ENCODE data around the gene COLQ.
A peak's percentile ranks its signal among the peaks of the same experiment; 100 is the strongest.

COLQ gene

DNA sequence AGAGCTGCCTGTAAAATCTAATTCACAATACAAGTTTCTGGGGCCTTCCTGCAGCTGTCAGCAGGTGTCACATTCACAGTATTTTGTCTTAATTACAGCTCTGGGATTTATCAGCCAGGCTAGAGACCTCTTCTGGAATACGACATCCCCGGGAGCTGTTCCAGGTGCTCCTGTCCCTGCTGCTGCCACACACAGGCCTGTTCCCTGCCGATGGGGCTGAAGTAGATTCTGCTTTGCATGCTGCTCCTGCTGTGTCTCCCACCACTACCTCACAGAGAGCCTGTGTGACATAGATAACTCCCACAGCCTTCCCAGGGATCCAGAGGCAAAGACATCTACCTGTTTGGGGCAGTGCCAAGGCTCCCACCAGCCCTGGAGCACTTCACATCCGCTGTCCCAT, 20.4 kb downstream of the COLQ start:
- TF ChIP-seq, protein P1, sequence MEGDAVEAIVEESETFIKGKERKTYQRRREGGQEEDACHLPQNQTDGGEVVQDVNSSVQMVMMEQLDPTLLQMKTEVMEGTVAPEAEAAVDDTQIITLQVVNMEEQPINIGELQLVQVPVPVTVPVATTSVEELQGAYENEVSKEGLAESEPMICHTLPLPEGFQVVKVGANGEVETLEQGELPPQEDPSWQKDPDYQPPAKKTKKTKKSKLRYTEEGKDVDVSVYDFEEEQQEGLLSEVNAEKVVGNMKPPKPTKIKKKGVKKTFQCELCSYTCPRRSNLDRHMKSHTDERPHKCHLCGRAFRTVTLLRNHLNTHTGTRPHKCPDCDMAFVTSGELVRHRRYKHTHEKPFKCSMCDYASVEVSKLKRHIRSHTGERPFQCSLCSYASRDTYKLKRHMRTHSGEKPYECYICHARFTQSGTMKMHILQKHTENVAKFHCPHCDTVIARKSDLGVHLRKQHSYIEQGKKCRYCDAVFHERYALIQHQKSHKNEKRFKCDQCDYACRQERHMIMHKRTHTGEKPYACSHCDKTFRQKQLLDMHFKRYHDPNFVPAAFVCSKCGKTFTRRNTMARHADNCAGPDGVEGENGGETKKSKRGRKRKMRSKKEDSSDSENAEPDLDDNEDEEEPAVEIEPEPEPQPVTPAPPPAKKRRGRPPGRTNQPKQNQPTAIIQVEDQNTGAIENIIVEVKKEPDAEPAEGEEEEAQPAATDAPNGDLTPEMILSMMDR (conservative IDR thresholded peaks at IDR 0.05; ENCODE audit: control insufficient read depth, insufficient read depth, low read depth, low read length): no peak
- H3K4me3 ChIP-seq (ENCODE audit: control insufficient read depth, low read depth, low read length): no peak overlapping the region
- DNase-seq (ENCODE audit: low read depth): no peak

DNA sequence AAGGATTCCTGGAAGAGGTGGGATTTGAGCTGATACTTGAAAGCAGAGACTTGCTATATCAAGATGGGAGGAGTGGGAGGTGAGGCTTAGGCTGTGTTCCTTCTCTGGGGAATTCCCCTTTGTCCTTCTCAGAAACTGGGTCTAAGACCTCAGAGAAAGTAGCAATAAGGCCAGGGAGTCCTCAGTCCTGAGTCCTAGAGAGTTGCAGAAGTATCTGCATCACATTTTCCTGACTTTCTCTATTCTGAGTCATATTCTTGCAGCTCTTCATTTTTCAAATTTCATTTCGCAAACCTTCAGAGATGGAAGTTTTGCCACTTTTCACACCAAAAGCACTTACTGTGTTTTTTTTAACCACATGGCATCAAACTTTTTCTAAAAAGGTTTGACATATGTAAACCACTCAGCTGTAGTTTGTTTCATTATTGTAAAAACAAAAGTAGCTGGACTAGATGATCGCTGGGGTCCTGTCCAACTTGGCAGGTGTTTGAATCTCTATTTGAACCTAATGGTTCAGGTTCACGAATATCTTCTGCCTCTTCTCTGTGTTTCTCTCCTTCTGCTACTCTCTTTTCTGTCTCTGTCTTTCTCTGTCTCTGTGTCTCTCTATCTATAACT, 21.3 kb downstream of the COLQ start:
- DNase-seq (ENCODE audit: low read depth): peak; percentile 20
- no peak overlapping the region for H3K4me3 ChIP-seq (ENCODE audit: control insufficient read depth, low read depth, low read length)
- TF ChIP-seq, protein P1 (conservative IDR thresholded peaks at IDR 0.05; ENCODE audit: control insufficient read depth, insufficient read depth, low read depth, low read length): no peak

DNA sequence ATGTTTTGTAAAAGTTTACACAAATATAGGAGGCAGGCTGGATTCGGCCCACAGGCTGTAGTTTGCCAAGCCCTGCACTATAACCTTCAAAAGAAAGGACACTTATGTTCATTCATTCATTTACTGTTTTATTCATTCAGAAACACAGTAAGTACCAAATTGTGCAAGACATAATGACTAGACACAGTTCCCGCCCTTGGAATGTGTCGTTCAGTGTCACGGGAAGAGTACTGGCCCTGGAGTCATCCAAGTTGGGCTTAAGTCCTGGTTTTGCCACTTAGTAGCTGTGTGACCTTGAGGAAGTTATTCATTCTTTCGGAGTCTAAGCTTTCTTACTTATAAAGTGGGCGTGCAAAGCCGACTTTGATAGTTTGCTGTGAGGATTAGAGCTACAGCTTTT, 22.0 kb downstream of the COLQ start:
- TF ChIP-seq, protein P1 (conservative IDR thresholded peaks at IDR 0.05; ENCODE audit: control insufficient read depth, insufficient read depth, low read depth, low read length): no peak
- H3K4me3 ChIP-seq (ENCODE audit: control insufficient read depth, low read depth, low read length): no peak overlapping the region
- peak; percentile 32 for DNase-seq (ENCODE audit: low read depth)

DNA sequence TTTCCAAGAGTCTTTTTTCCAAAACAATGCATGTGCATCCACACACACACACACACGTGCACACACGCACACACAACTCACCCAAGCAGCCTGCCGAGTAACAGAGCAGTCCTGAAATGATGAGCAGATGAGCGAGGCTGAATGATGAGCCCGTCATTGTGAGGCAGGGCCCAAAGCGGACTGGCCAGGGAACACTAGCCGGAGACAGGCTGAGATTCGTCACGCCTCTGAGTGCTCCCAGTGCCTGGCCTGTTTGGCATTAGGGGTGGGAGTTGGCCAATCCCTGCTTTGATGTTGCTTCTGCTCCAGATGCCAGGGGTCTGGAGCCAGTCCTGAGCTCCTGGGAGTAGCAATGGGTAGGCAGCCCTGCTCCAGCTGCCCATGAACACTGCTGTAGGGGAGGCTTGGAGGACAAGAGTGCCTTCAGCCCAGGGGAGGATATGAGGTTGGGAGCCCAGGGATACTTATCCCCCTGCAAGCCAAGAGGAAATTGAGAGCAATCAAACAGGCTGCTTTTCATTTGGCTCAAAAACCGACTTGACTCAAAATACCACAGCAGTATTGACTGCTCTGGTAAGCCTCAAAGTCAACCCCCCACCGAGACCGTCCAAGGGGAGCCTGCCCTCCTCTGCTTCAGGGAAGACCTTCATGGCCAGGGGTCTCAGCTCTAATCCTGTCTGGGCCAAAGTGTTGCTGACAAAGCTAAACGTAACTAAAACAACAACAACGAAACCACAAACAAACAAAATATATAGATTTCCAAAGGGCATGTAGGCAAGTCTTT, 22.9 kb downstream of the COLQ start:
- TF ChIP-seq, protein P1 (conservative IDR thresholded peaks at IDR 0.05; ENCODE audit: control insufficient read depth, insufficient read depth, low read depth, low read length): no peak
- DNase-seq (ENCODE audit: low read depth): peak; percentile 45
- H3K4me3 ChIP-seq (ENCODE audit: control insufficient read depth, low read depth, low read length): no peak overlapping the region

DNA sequence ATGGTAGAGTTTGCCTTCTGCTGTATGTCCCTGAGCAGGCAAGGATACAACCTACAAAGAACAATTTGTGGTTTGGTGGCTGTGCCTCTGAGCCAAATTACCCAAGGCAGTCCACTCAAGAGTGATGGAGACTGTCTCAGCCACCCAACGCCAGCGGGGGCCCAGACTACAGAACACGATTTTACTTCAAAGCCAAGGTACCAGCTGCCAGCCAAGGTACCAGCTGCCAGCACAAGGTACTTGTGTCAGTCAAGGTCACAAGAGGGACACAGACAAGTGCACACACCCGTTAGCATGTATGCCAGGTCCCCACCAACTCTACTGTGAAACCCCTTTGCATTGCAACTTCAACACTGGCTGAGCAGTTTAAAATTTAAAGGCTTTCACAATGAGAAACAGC, 23.5 kb downstream of the COLQ start:
- no peak overlapping the region for H3K4me3 ChIP-seq (ENCODE audit: control insufficient read depth, low read depth, low read length)
- no peak for DNase-seq (ENCODE audit: low read depth)
- TF ChIP-seq, protein P1 (conservative IDR thresholded peaks at IDR 0.05; ENCODE audit: control insufficient read depth, insufficient read depth, low read depth, low read length): no peak

DNA sequence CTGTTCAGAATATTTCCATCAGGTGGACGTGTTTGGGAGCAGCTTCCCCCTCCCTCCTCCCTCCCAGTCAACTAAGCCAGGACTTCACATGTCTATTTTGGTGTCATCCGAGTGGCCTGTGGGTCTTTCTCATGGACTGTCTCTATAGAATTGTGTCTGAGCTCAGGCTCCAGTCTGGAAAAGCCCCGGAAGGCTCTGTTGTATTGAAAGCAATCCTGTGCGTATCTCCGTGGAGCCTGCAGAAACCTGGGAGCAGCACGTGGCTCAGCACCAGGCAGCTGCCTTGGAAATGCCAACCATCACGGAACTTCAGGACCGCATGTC, 25.2 kb downstream of the COLQ start:
- DNase-seq (ENCODE audit: low read depth): no peak
- TF ChIP-seq, protein P1 (conservative IDR thresholded peaks at IDR 0.05; ENCODE audit: control insufficient read depth, insufficient read depth, low read depth, low read length): no peak
- H3K4me3 ChIP-seq (ENCODE audit: control insufficient read depth, low read depth, low read length): no peak overlapping the region
